Astrocyte (in vitro differentiated cells and primary cell): ENCODE data around the gene UBAC2.

ENCODE experiments used
- EZH2 ChIP-seq: IDR thresholded peaks from 2 replicates; pipeline ENCODE4 v1.6.1; 2012; ENCODE audit warnings: mild to moderate bottlenecking, low read length, inconsistent platforms; ENCODE audit not compliant: insufficient read depth
- TF ChIP-seq, protein P1 (sequence below): IDR thresholded peaks from 2 replicates; pipeline ENCODE4 v1.5.1; 2011; ENCODE audit warnings: low read depth, mild to moderate bottlenecking, inconsistent platforms, low read length, moderate library complexity; ENCODE audit not compliant: insufficient read depth

- TF ChIP-seq, protein P1, sequence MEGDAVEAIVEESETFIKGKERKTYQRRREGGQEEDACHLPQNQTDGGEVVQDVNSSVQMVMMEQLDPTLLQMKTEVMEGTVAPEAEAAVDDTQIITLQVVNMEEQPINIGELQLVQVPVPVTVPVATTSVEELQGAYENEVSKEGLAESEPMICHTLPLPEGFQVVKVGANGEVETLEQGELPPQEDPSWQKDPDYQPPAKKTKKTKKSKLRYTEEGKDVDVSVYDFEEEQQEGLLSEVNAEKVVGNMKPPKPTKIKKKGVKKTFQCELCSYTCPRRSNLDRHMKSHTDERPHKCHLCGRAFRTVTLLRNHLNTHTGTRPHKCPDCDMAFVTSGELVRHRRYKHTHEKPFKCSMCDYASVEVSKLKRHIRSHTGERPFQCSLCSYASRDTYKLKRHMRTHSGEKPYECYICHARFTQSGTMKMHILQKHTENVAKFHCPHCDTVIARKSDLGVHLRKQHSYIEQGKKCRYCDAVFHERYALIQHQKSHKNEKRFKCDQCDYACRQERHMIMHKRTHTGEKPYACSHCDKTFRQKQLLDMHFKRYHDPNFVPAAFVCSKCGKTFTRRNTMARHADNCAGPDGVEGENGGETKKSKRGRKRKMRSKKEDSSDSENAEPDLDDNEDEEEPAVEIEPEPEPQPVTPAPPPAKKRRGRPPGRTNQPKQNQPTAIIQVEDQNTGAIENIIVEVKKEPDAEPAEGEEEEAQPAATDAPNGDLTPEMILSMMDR, result no peak
- TF ChIP-seq EZH2, result no peak
These were observed 202.9 kb downstream of the UBAC2 start for GRCh38 chr13:99403458-99403971.
